Stimulated activated CD8-positive, alpha-beta memory T cell treated with anti-CD3 and anti-CD28 coated beads, Interleukin-2, amount 100 ng/mL, for 1 hour (primary cell): Measurements from ENCODE around the gene CCDC187.

Source experiments
- DNase-seq, 2 donors: peaks; one replicate each; pipeline ENCODE4 v3.0.0-alpha.2; 2020; ENCODE audit warnings: low read depth in 2 of 2

The CCDC187 gene

DNA sequence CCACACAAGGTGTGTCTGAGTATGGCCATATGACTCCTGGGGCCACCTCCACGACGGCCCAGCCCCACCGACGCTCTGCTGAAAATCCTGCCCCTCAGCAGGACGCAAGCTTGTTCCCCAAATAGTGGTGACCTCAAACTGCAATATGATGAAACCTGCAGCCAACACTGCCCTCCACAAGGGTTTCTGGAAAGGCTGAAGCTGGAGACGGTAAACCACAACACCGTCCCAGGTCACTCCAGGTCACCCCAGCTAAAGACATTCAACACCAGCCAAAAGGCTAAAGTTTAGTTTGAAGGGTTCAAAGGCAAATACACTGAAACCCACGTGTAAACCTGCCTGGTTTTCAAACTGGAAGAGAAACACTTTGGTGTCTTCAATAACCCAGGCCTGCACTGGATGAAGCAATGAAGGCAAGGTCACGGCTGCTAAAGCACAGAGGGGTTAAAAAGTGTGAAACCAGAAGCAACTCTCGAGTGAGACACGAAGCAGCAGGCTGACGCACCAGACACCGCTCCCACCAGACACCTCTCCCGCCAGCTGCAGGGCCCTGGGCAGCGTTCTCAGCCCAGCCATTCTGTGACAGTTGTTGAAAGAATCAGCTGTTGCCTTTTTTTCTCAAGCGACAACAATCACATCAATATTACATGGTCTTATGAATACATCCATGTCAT, 97.2 kb downstream of the CCDC187 start:
- no peak for DNase-seq

DNA sequence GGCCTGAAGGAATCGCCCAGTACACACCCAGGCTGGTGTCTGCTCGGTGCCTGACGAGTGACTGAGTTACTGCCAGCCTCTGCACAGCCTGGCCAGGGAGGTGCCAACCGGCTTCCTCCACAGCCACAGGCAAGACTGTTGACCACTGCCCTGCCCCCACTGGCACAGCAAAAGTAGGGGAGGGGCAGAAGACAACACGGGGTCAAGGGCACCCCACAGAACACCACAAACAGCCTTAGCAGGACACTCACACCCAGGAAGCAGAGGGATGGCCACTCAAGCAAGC, 98.2 kb downstream of the CCDC187 start:
- DNase-seq: no peak

DNA sequence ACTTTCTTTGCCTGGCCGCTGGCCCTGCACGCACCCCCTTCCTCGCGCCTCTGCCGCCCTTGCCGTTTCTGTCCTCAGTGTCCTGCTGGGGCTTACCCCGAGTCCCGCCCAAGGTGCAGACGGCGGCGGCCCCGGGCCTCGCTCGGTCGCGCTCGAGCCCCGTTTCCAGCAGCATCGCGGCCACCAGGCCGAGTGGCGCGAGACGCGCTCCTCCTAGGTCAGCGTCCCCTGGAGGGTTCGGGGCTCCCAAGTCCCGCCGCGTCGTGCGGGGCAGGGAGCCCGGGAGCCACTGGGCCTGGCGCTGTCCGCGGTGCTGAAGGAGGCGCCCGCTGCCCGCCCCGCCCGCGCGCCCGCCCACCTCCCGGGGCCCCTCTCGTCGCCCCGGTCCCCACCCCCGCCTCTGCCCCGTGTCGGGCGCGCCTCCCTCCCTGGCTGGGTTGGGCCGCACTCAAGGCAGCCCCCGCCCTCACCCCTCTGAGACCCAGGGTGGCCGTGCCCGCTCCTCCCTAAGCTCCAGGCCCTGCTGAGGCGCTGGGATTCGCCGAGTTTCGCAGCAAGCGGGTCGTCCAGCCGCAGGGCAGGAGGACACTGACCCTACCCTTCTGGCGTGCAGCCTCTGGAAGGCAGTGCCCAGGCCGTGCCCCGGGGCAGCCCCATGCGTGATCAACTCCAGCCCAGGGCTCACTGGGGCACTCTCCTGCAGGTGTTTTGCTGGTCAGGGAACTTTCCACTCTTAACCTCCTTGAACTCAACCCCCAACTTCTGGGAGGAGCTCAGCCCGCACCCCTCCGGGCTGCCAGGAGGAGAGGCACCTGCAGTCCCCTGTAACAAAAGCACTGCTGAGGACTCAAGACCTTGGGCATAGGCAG, 98.8 kb downstream of the CCDC187 start, which contains the start of gene LHX3:
TSS of gene LHX3 (minus strand) at position 291 of the 869 bp plus-strand sequence. CDS start at position 175, 116 bp downstream.
- no peak for DNase-seq

DNA sequence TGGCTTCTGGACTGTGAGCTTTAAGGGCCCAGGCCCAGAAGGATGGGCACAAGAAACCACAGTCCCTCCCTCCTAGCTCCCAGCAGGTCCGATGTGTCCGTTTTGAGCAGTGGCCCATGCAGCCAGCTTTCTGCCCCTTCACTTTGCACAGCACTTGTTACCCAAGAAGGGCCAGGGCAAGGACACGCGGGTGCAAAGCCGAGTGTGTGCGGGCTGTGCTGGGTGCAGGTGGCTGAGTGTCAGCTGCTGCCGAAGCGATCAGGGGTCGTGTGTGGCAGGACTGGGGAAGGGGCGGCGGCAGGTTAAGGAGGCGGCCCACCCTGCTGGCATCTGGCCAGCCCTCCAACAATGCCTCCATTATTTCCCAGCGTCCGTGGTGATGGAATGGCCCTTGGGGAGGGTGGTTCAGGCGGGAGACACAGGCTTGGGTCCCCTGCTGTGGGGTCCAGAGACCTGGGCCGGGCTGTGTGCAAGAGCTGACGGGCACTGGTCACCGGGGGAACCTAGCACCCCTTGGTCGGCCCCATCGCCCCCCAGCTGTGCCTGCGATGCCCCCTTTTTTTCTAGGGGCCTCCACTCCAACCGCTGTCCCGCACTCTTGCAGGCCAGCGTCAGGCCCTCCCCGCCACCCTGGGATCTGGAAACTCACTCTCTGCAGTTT, 99.6 kb downstream of the CCDC187 start:
- DNase-seq: no peak

DNA sequence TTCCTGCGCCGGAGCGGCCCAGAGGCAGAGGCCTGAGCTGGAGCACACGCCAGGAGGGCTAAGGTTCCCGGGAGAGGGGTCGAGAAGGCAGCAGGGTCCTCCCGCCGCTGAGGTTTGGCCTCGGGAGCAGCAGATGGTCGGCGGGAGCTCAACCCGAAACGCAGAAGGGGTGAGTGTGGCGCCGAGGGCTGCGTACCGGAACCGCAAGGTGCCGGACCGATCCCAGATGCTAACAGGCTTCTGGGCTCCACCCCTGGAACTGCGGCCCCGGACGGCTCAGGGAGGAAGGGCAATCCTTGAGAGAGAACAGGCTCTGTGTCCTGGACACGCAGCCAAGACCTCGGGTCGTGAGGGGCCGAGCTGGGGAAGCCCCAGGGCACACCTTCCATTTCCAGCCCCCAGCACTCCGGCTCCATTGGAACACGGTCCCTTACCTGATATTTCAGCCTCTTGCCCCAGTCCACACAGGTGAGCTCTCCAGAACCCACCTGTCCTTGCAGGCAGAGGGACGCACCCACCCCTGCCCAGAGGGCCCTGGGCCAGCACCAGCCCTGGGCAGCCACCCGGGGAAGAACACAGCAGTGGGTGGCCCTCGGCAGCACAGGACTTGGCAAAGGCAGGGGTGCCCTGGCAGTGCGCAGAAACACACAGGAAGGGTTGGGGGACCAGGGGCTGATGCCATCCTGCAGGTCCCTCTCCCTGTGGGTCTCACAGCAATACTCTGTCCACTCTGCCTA, 100.3 kb downstream of the CCDC187 start:
- no peak for DNase-seq

DNA sequence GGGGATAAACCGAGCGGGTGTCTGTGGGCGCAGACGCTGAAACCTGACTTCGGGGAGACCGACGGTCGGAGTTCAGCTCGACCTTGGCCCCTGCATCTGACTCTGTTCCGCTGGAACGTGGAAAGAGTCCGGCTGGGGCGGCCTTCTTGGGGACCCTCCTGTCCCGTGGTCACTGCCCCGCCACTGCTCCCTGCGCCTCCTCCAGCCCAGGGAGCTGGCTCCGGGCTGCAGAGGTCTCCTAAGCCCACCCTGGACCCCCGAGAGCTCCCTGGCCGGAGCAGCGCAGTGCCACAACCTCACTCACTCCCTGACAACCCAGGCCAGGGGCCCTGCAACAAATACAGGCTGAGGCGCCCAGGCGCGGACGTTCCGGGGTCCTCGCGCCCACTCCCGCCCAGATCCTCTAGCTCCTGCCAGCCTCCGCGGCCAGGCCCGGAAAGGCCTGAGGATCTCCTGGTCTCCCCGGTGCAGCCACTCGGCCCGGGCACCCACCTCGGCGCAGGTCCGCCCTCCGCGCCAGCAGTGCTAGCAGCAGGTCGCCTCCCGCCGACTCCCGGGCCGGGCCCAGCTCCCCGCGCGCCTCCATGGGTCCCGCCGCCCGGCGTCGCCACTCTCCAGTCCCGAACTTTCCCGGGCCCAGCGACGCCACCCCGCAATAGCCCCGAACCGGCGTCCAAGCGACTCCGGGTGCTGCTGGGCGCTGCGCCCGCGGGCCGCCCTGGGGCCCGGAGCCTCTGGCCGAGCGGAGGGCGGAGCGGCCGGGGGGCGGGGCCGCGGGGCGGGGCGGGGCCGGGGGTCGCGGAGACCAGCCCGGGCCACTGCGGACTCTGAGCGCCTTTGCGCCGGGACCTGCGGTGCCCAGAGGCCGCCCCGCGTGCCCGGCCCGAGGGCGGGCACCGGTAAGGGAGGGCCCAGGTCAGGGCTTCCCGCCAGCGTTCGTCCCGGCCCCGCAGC, 101.2 kb downstream of the CCDC187 start:
- DNase-seq: no peak

DNA sequence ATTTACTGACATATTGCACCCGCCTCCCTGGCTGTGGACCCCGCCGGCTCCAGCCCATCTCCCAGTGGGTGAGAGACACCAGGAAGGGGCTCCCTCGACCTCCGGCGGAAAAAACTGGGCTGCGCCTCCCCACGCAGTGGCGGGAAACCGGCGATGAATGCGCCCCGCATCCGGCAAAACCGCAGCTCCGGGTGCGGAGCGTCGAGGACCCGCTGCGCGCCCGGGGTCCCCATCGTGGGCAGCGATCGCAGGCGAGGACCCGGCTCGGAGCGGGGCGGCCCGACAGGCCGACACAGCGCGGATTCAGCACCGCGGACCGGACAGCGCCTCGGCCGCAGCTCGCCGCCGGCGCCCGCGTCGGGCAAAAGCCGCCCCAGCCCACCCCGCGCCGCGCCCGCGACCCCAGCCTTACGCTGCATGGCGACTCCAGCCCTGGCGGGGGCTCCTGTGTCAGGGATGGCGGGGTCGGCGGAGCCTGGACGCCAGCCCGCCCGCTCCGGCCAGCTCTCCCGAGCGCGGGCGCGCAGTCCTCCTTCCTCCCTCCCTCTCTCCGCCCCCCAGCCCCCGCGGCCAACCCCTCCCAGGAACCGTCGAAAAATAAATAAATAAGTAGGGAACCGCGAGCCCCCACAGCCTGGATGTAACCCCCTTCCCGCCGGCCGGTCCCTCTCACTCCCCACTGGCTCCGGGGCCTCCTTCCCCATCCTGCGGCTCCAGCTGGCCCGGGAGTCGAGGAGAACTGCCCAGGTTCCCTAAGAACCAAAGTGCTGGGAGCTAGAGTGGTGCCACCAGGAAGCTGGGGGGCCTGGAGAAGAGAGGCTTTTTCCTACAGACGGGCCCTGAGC, 102.1 kb downstream of the CCDC187 start:
- no peak for DNase-seq

DNA sequence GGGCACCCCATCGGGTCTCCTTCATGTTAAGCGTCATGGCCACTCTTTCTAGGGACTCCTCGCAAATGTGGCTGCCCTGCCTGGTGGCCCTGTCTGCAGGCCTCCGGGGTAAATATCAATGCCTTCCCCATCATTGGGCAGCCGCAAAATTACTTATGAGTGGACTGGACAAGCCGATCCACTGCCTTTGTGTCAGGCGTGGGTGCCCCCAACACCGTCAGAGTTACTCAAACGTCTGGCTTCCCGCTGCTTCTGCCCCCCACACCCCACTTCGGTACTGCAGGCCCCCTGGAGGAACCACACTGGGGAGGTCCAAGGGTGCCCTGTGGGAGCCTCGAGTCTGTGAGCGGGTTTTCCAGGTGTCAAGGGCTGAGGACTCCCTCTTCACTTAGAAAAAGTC, 102.7 kb downstream of the CCDC187 start:
- no peak for DNase-seq

DNA sequence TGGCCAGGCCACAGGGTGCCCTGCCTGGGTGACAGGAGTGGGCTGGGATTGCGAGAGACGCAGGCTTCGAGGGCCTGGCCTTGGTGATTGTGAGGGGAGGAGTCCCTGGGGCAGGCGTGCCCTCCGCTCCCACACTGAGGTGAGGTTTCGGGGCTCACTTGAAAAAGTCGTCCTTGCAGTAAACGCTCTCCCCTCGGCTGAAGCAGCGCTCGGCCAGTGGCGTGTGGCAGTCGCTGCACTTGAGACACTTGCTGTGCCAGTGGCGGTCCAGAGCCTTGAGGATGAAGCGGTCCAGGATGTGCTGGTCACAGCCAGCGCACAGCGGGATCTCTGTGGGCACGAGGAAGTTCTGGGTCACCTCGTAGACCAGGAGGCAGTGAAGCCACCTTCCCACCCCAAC, 103.5 kb downstream of the CCDC187 start:
- no peak for DNase-seq
